GM18519 (cell line): ENCODE results near the gene SLC4A4.
A peak's percentile ranks its signal among the peaks of the same experiment; 100 is the strongest.

Source experiments
- ATAC-seq: cut with Tn5 transposase; IDR thresholded peaks from one replicate; pipeline ENCODE4 v1.9.1; 2021; ENCODE audit warnings: mild to moderate bottlenecking, moderate library complexity; ENCODE audit not compliant: unreplicated experiment, low FRiP score

Gene SLC4A4

DNA sequence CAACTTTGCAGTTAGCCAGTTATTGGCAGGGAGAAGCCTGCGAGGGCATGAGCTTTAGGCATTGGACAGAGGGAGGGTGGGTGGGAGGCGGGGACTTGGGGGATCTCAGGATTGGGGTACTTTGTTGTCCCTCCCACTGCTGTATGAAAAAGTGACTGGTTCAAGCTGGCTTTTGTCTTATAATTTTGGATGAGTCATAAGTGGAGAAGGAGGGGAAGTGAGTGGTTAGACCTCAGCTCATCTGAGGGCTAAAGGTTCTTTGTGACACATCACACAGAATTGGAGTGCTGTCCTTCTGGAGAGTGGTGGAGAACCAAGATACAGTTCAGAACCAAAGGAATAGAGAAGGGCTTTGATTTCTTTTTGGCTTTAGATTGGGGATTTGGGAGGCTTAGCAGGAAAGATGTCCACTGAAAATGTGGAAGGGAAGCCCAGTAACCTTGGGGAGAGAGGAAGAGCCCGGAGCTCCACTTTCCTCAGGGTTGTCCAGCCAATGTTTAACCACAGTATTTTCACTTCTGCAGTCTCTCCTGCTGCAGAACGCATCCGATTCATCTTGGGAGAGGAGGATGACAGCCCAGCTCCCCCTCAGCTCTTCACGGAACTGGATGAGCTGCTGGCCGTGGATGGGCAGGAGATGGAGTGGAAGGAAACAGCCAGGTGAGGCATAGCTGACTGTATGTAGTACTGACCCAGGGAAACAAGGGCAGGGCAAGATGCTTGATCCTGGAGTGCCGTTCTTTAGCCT lies at the start of gene SLC4A4:
TSS of gene SLC4A4 (plus strand) at position 175 of the 748 bp plus-strand sequence.
- peak; percentile 100 for ATAC-seq

- ATAC-seq = no peak
These were observed 48.7 kb upstream of the SLC4A4 start for GRCh38 chr4:71290074-71290473.

GRCh38 chr4:71290476-71290875 lies 48.3 kb upstream of the SLC4A4 start:
- no peak for ATAC-seq

GRCh38 chr4:71292228-71292627 lies 46.6 kb upstream of the SLC4A4 start:
- ATAC-seq = no peak

GRCh38 chr4:71293705-71294104 lies 45.1 kb upstream of the SLC4A4 start:
- ATAC-seq = no peak

GRCh38 chr4:71294301-71294700 lies 44.5 kb upstream of the SLC4A4 start:
- no peak for ATAC-seq

DNA sequence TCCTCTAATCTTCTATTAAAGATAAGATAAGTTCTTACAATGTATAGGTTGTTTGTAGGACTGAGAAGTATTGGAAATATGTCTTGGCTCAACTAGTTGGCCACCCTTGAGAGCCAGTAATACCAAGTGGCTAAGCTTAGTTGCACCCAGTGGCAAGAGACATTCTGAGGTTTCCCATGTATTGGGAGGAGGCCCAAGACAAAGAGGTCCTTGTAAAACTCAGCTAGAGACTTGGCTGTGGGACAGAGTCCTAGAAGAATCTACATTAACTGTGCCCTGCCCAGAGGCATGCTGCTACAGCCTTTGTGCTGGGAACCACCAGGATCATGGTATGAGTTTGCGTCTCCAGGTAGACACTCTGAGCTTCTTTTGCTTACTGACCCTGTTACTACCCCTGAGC lies 41.9 kb upstream of the SLC4A4 start:
- no peak for ATAC-seq

DNA sequence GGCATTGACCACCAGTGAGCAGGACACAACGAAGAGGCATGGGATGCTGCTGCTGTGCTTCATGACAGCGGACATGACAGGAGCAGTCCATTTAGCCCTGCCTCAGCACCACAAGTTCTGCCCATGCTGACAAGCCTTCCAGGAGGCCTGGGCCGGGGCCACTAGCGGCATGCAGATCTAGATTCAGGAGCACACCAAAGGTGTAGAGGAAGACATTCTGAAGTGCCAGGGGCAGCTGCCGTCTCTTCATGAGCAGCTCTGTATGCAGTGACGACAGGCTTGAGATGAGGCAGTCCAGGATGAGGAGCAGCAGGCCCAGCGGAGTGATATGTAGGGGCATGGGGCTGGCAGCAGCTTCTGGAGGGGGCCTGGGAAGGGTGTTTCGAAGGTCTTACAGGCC lies 38.5 kb upstream of the SLC4A4 start:
- ATAC-seq = no peak

GRCh38 chr4:71300964-71301363 lies 37.9 kb upstream of the SLC4A4 start:
- ATAC-seq = no peak

GRCh38 chr4:71303287-71303686 lies 35.5 kb upstream of the SLC4A4 start:
- no peak for ATAC-seq

DNA sequence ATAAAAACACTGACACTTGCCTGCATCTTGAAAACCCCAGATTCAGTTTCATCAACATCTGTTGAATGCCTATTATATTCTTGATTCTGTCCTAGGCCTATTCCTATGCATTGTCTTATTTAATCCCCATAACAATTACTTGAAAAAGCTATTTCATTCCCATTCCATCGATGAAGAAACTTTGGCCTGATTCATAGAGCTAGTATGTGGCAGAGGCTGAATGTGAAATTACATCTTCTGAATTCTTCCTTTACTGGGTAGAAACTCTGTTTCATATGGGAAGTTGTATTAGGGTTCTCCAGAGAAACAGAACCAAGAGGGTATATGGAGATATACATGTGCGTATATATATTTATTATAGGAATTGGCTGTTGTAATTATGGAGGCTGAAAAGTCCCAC lies 35.0 kb upstream of the SLC4A4 start:
- no peak for ATAC-seq

- ATAC-seq = no peak
These were observed 34.5 kb upstream of the SLC4A4 start for GRCh38 chr4:71304289-71304850.

DNA sequence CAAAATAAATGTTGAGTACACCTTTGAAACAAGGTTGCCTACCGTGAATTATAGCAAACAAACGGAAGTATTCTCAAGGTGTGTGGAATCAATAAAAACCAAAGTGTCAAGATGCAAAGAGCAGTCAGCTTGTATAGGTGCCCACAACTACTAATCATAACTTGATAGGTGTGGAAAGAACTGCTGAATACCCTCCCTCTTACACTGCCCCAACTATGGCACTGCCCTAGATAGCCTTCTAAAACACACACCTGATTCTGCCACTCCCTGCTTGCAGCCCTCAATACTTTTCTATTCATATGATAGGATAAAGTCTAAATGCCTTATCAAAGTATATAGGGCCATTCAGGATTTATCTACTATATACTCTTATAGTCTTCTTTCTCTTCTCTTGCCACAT lies 31.1 kb upstream of the SLC4A4 start:
- ATAC-seq = no peak

DNA sequence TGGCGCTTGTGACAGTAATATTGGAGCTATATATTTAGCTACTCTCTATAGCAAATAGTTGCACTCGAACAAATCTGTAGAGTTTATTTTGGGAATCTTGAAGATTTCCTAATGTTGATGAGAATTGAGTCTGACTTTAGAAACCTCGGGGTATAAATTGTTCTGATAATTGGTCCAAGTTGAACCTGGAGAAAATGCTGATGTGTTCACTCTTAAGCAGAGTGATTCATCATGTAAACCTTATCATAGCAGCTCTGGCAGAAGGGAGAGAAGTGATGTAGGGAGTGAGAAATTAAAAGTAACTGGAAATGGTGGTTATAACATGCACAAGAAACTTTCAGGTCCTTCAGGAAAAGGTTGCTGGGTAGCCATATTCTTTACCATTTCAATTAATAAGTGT lies 16.4 kb upstream of the SLC4A4 start:
- no peak for ATAC-seq

- no peak for ATAC-seq
These were observed 5.5 kb upstream of the SLC4A4 start for GRCh38 chr4:71333368-71333767.

GRCh38 chr4:71333960-71334359 lies 4.9 kb upstream of the SLC4A4 start:
- ATAC-seq = no peak

DNA sequence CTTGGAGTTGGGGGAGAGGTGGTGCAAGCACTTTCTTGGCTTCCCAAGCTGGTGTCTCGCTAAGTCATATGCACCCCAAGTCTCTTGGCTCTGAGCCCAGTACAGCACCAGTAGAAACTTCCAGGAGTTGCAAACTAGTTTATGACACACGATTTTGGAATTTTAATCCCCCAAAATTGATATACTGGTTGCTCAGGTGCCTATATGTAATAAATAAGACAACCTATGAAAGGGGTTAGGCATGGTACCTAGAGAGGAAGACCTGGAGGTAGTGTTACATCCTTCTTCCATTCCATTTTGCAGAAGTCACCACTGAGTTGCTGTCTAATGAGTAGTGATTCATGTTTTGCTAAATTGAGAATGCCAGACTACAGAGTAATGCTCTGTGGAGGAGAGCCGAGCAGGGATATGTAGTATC lies 4.3 kb upstream of the SLC4A4 start:
- ATAC-seq = no peak

- no peak for ATAC-seq
These were observed 5.0 kb downstream of the SLC4A4 start for GRCh38 chr4:71343670-71344466.

- no peak for ATAC-seq
These were observed 7.9 kb downstream of the SLC4A4 start for GRCh38 chr4:71346710-71347109.

DNA sequence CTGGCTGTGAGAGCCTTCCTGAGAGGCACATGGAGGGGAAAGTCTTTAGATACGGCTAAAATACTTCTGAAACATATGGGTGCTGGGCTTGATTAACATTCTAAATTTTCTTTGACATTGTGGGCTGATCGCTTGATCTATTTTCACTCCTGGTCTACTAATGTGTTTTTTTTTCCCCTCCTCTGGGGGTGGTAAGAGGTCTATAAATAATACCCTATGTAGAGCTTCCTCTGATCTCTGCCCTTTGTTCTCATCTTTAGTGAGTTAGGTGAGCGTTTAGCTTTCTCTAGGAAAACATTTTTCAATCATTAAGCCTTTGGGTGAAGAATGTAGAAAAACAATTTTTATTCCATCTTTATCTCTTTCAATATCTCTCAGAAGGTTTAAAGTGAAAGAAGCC lies 9.8 kb downstream of the SLC4A4 start:
- no peak for ATAC-seq

- ATAC-seq = no peak
These were observed 16.2 kb downstream of the SLC4A4 start for GRCh38 chr4:71355045-71355444.

DNA sequence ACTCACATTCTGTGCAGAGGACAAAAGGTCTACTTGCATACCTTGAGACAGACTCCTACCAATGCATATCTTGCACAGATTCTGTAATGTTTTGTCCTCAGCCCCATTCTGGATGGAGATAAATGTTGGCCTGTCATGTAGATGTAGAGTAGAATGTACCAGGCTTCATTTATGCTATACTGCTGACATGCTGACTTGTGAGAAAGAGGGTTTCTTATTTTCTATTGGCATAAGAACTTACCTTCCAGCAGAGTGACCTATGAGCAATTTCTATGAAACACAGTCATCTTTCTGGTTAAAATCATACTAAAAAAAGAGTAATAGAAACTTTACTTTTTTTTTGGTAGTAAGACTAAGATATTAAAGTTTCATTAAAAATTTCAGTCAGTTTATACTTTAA lies 17.2 kb downstream of the SLC4A4 start:
- no peak for ATAC-seq
